Measurements from ENCODE around the gene DCDC2C. TPM values are rescaled to one million over a fixed set of nuclear protein-coding genes. Genes with fewer than 3 reads are reported as not detected.

DCDC2C gene
- total RNA-seq, 1 experiment from 2014 or later: not detected

- Histone ChIP-seq H3K36me3 (ENCODE audit: low read depth) (no peaks in the 10 kb centered on the region), H3K4me3 (no peak overlapping the region), H3K4me2 (no peak overlapping the region), H3K9me2 (ENCODE audit: insufficient read depth) (no peaks in the 10 kb centered on the region), H2AFZ (no peak overlapping the region), H3K9me3 (ENCODE audit: insufficient read depth, low read depth) (no peaks in the 10 kb centered on the region), H3F3A (ENCODE audit: insufficient read depth, low read depth) (no peaks in the 10 kb centered on the region), H3K27ac (no peak overlapping the region), H3K27me3 (ENCODE audit: insufficient read depth, low read depth) (peaks cover 85% of the 10 kb centered on the region), H3K79me2 (ENCODE audit: low read depth) (no peaks in the 10 kb centered on the region), H4K20me1 (ENCODE audit: insufficient read depth) (no peaks in the 10 kb centered on the region), H3K4me1 (replicated peaks; ENCODE audit: insufficient read depth) (no peaks in the 10 kb centered on the region)
- BruUV-seq (replicated peaks): no TSS peak
- DNase-seq: no peak
- ChIA-PET CTCF (no interaction called here), POLR2A (ENCODE audit: unreplicated experiment) (no interaction called here)
- no peak for TF ChIP-seq EZH2 (IDR thresholded peaks at IDR 0.05; ENCODE audit: low read depth)
- TF ChIP-seq, protein P1, sequence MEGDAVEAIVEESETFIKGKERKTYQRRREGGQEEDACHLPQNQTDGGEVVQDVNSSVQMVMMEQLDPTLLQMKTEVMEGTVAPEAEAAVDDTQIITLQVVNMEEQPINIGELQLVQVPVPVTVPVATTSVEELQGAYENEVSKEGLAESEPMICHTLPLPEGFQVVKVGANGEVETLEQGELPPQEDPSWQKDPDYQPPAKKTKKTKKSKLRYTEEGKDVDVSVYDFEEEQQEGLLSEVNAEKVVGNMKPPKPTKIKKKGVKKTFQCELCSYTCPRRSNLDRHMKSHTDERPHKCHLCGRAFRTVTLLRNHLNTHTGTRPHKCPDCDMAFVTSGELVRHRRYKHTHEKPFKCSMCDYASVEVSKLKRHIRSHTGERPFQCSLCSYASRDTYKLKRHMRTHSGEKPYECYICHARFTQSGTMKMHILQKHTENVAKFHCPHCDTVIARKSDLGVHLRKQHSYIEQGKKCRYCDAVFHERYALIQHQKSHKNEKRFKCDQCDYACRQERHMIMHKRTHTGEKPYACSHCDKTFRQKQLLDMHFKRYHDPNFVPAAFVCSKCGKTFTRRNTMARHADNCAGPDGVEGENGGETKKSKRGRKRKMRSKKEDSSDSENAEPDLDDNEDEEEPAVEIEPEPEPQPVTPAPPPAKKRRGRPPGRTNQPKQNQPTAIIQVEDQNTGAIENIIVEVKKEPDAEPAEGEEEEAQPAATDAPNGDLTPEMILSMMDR (conservative IDR thresholded peaks at IDR 0.05): no peak
- intact Hi-C loops (cut with micrococcal nuclease; ENCODE audit: unreplicated experiment): no loop called here
Observed at GRCh38 chr2:3876685-3877084, 173.3 kb downstream of the DCDC2C start.

DNA sequence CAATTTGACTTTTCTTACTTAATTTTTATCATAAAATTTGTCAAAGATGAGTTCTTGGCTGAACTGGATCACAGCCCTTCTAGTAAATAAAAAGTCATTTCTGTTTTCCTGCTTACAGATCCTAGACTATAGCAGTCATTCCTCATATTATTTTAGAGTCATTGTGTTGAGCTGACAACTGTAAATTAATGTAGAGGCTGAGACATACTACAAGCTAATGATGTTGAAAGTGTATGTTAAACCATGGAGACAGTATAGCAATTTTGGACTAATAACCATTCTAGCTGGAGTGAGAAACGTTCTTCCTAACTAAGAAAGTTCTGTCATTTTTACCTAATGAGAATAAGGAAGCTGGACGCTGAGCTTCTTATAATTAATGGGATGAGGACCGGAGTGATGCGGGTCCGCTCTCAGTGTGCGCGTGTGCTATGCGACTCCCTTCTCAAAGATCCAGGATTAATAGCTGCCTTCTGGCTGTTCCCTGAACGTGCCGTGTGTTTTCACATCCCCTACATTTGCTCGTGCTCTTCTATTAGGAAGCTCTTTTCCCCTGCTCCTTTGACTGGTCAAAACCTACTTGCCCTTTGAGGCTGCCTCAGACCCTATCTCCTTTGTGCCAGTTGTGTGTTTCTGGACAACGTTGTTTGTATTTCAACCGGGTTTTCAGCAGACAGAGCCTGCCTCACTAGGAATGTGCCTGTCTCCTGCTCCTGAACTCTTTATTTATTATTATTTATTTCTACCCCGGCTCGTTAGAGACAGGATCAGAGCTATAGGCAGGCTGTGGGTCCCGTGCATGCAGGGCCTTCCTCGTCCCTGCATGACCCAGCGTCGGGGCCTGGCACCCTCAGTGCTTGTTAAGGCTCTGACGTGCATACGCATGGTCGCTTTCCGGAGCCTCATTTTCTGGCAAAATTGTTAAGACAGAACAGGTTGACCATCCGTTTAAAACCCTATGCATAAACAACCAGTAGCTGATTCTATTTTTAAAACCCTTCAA, 182.6 kb downstream of the DCDC2C start:
- Histone ChIP-seq H4K20me1 (ENCODE audit: insufficient read depth) (no peaks in the 10 kb centered on the region), H3K9me2 (ENCODE audit: insufficient read depth) (no peaks in the 10 kb centered on the region), H3F3A (ENCODE audit: insufficient read depth, low read depth) (no peaks in the 10 kb centered on the region), H3K4me1 (replicated peaks; ENCODE audit: insufficient read depth) (no peaks in the 10 kb centered on the region), H2AFZ (no peak overlapping the region), H3K36me3 (ENCODE audit: low read depth) (no peaks in the 10 kb centered on the region), H3K4me2 (no peak overlapping the region), H3K27me3 (ENCODE audit: insufficient read depth, low read depth) (peaks cover 11% of the 10 kb centered on the region; the same call in 1 of the 2 replicates), H3K9me3 (ENCODE audit: insufficient read depth, low read depth) (no peaks in the 10 kb centered on the region), H3K4me3 (no peak overlapping the region), H3K27ac (no peak overlapping the region), H3K79me2 (ENCODE audit: low read depth) (no peaks in the 10 kb centered on the region)
- BruUV-seq (replicated peaks): no TSS peak
- intact Hi-C loops (cut with micrococcal nuclease; ENCODE audit: unreplicated experiment): no loop called here
- TF ChIP-seq EZH2 (IDR thresholded peaks at IDR 0.05; ENCODE audit: low read depth): no peak
- TF ChIP-seq, protein P1 (conservative IDR thresholded peaks at IDR 0.05): no peak
- ChIA-PET CTCF (no interaction called here), POLR2A (ENCODE audit: unreplicated experiment) (no interaction called here)
- no peak for DNase-seq

DNA sequence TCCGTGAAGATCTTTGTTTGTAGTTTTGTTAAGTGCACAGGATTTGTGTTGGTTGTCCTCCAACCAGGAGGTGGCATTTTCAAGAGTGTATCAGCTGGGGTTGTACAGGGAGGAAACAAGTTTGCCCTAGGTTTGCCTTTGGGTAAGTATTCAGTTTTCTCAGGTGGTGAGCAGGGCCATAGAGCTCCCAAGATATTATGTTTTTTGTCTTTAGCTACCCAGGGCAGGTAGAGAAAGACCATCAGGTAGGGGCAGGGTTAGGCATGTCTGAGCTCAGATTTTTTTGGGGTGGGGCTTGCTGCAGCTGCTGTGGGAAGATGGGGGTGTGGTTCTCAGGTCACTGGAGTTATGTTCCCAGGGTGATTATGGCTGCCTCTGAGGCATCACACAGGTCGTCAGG, 191.6 kb downstream of the DCDC2C start:
- H3K9me2 ChIP-seq (ENCODE audit: insufficient read depth): no peaks in the 10 kb centered on the region
- H4K20me1 ChIP-seq (ENCODE audit: insufficient read depth): no peaks in the 10 kb centered on the region; the same call in 1 of the 2 replicates
- no peak overlapping the region for H2AFZ ChIP-seq
- no peak overlapping the region for H3K27ac ChIP-seq
- ChIA-PET POLR2A (ENCODE audit: unreplicated experiment) (no interaction called here), CTCF (no interaction called here)
- no peaks in the 10 kb centered on the region for H3K79me2 ChIP-seq (ENCODE audit: low read depth)
- no peaks in the 10 kb centered on the region for H3K9me3 ChIP-seq (ENCODE audit: insufficient read depth, low read depth)
- no TSS peak for BruUV-seq (replicated peaks)
- no peak for TF ChIP-seq EZH2 (IDR thresholded peaks at IDR 0.05; ENCODE audit: low read depth)
- TF ChIP-seq, protein P1 (conservative IDR thresholded peaks at IDR 0.05): no peak
- H3K36me3 ChIP-seq (ENCODE audit: low read depth): no peaks in the 10 kb centered on the region
- H3K27me3 ChIP-seq (ENCODE audit: insufficient read depth, low read depth): peaks cover 5% of the 10 kb centered on the region; the same call in 1 of the 2 replicates
- H3K4me1 ChIP-seq (replicated peaks; ENCODE audit: insufficient read depth): no peaks in the 10 kb centered on the region
- intact Hi-C loops (cut with micrococcal nuclease; ENCODE audit: unreplicated experiment): no loop called here
- no peak for DNase-seq
- no peak overlapping the region for H3K4me3 ChIP-seq
- no peak overlapping the region for H3K4me2 ChIP-seq
- no peaks in the 10 kb centered on the region for H3F3A ChIP-seq (ENCODE audit: insufficient read depth, low read depth)

Other genes with a start within 250 kb of the DCDC2C start
- gene ADI1, start 184.0 kb upstream of the DCDC2C start, total RNA-seq (2021): 54.5 and 72.2 TPM in 2 replicates
- 28.4 and 31.0 TPM in 2 replicates for gene RNASEH1, start 145.2 kb upstream of the DCDC2C start, total RNA-seq (2021)
- gene RPS7, start 128.3 kb upstream of the DCDC2C start, total RNA-seq (2021): 1,333 and 1,707 TPM in 2 replicates
- gene COLEC11, start 108.5 kb upstream of the DCDC2C start, total RNA-seq (2021): 2.4 and 4.6 TPM in 2 replicates
- not detected in 2 replicates for gene ALLC, start 45.4 kb upstream of the DCDC2C start, total RNA-seq (2021)

All from PC-9 (cell line).